HG03064 (cell line): ENCODE results near the gene STARD8.

Source experiments
- ATAC-seq: cut with Tn5 transposase; IDR thresholded peaks from one replicate; pipeline ENCODE4 v1.9.1; 2021; ENCODE audit warnings: low read depth; ENCODE audit not compliant: unreplicated experiment

Gene STARD8

GRCh38 chrX:68690936-68691501 lies 43.6 kb downstream of the STARD8 start:
- ATAC-seq = no peak

- ATAC-seq = no peak
Measured at GRCh38 chrX:68691921-68692320, 44.5 kb downstream of the STARD8 start.

- ATAC-seq = no peak
Measured at GRCh38 chrX:68692651-68693050, 45.2 kb downstream of the STARD8 start.

- ATAC-seq = no peak
Measured at GRCh38 chrX:68693481-68694434, 46.3 kb downstream of the STARD8 start.

GRCh38 chrX:68694435-68695205 lies 47.2 kb downstream of the STARD8 start:
- ATAC-seq = no peak

GRCh38 chrX:68695206-68695845 lies 47.9 kb downstream of the STARD8 start:
- ATAC-seq = no peak

GRCh38 chrX:68696267-68696990 lies 49.0 kb downstream of the STARD8 start:
- no peak for ATAC-seq

GRCh38 chrX:68697036-68697435 lies 49.6 kb downstream of the STARD8 start:
- ATAC-seq = no peak

GRCh38 chrX:68697465-68698125 lies 50.1 kb downstream of the STARD8 start:
- no peak for ATAC-seq

GRCh38 chrX:68698942-68699341 lies 51.5 kb downstream of the STARD8 start:
- ATAC-seq = no peak

GRCh38 chrX:68699960-68700746 lies 52.7 kb downstream of the STARD8 start:
- ATAC-seq = no peak

- ATAC-seq = no peak
Measured at GRCh38 chrX:68703369-68703768, 55.9 kb downstream of the STARD8 start.

GRCh38 chrX:68703846-68704245 lies 56.4 kb downstream of the STARD8 start:
- no peak for ATAC-seq

GRCh38 chrX:68705986-68706385 lies 58.5 kb downstream of the STARD8 start:
- ATAC-seq = no peak

GRCh38 chrX:68708503-68709290 lies 61.2 kb downstream of the STARD8 start:
- ATAC-seq = no peak

- ATAC-seq = no peak
Measured at GRCh38 chrX:68710870-68711576, 63.6 kb downstream of the STARD8 start.

GRCh38 chrX:68711845-68712244 lies 64.4 kb downstream of the STARD8 start:
- ATAC-seq = no peak
